ENCODE results near the gene RNF19B. TPM values are rescaled to one million over a fixed set of nuclear protein-coding genes. Genes with fewer than 3 reads are reported as not detected.
"Not testable (repeated sequence)": the region's sequence is repeated elsewhere in the genome, so short reads cannot be mapped to it uniquely, and the experiment has no call there.

The RNF19B gene
- total RNA-seq, 2 donors from 2014 or later, result 11.5 to 31.6 TPM

- ATAC-seq (no peak), DNase-seq (ENCODE audit: low spot score in 2 of 2) (no peak)
- Mint-ChIP-seq H3K9me3 (no peaks in the 10 kb centered on the region), H3K36me3 (no peaks in the 10 kb centered on the region), H3K27ac (peak overlapping the region in 1 of 2 donors; percentile 5)
Measured at GRCh38 chr1:33000427-33001026, 35.9 kb upstream of the RNF19B start.

- Mint-ChIP-seq H3K27ac (no peak overlapping the region), H3K9me3 (no peaks in the 10 kb centered on the region), H3K36me3 (no peaks in the 10 kb centered on the region)
- DNase-seq (ENCODE audit: low spot score in 2 of 2), result no peak
- ATAC-seq, result no peak
Measured at GRCh38 chr1:32998997-32999396, 34.4 kb upstream of the RNF19B start.

- Mint-ChIP-seq H3K36me3 (no peaks in the 10 kb centered on the region), H3K27ac (peak overlapping the region; percentile 19 to 45), H3K9me3 (no peaks in the 10 kb centered on the region)
- DNase-seq (ENCODE audit: low spot score in 2 of 2), result no peak
- ATAC-seq, result peak in 1 of 2 donors; percentile 17
Measured at GRCh38 chr1:32998064-32998463, 33.5 kb upstream of the RNF19B start.

GRCh38 chr1:32997381-32997891, 32.8 kb upstream of the RNF19B start:
- H3K9me3 Mint-ChIP-seq, result no peaks in the 10 kb centered on the region
- H3K36me3 Mint-ChIP-seq, result no peaks in the 10 kb centered on the region
- ATAC-seq (peak in 1 of 2 donors; percentile 1), DNase-seq (ENCODE audit: low spot score in 2 of 2) (no peak)
- H3K27ac Mint-ChIP-seq, result peak overlapping the region; percentile 19 to 37

GRCh38 chr1:32993324-32993636, 28.7 kb upstream of the RNF19B start:
- not testable (repeated sequence) for DNase-seq (ENCODE audit: low spot score in 2 of 2); ATAC-seq; H3K36me3 Mint-ChIP-seq; H3K9me3 Mint-ChIP-seq
- peak overlapping the region; percentile 57 to 70 for H3K27ac Mint-ChIP-seq

GRCh38 chr1:32992489-32993323, 28.1 kb upstream of the RNF19B start:
- peak; percentile 82 to 92 for ATAC-seq
- H3K27ac Mint-ChIP-seq, result peak overlapping the region; percentile 70 to 79
- H3K9me3 Mint-ChIP-seq, result no peaks in the 10 kb centered on the region
- DNase-seq (ENCODE audit: low spot score in 2 of 2), result peak; percentile 45 to 88
- H3K36me3 Mint-ChIP-seq, result peaks cover 0 to 5% of the 10 kb centered on the region in 2 donors

GRCh38 chr1:32991819-32992488, 27.3 kb upstream of the RNF19B start:
- Mint-ChIP-seq H3K9me3 (no peaks in the 10 kb centered on the region), H3K36me3 (peaks cover 0 to 5% of the 10 kb centered on the region in 2 donors), H3K27ac (peak overlapping the region; percentile 70 to 79)
- no peak for ATAC-seq
- no peak for DNase-seq (ENCODE audit: low spot score in 2 of 2)

- Mint-ChIP-seq H3K9me3 (no peaks in the 10 kb centered on the region), H3K36me3 (peaks cover 0 to 5% of the 10 kb centered on the region in 2 donors), H3K27ac (peak overlapping the region in 1 of 2 donors; percentile 70)
- DNase-seq (ENCODE audit: low spot score in 2 of 2), result no peak
- no peak for ATAC-seq
Measured at GRCh38 chr1:32991386-32991785, 26.8 kb upstream of the RNF19B start.

- DNase-seq (ENCODE audit: low spot score in 2 of 2), result no peak
- Mint-ChIP-seq H3K36me3 (peaks cover 0 to 5% of the 10 kb centered on the region in 2 donors), H3K9me3 (no peaks in the 10 kb centered on the region), H3K27ac (peak overlapping the region in 1 of 2 donors; percentile 90)
- ATAC-seq, result no peak
Measured at GRCh38 chr1:32990887-32991286, 26.3 kb upstream of the RNF19B start.

- peak; percentile 31 to 64 for DNase-seq (ENCODE audit: low spot score in 2 of 2)
- Mint-ChIP-seq H3K27ac (peak overlapping the region; percentile 72 to 88), H3K36me3 (peaks cover 0 to 5% of the 10 kb centered on the region in 2 donors), H3K9me3 (no peaks in the 10 kb centered on the region)
- ATAC-seq, result peak; percentile 33 to 44
Measured at GRCh38 chr1:32989160-32990050, 24.8 kb upstream of the RNF19B start.

- no peak for ATAC-seq
- Mint-ChIP-seq H3K36me3 (peaks cover 0 to 5% of the 10 kb centered on the region in 2 donors), H3K27ac (peak overlapping the region; percentile 72 to 88), H3K9me3 (no peaks in the 10 kb centered on the region)
- DNase-seq (ENCODE audit: low spot score in 2 of 2), result no peak
Measured at GRCh38 chr1:32988665-32989064, 24.1 kb upstream of the RNF19B start.

GRCh38 chr1:32985226-32985625, 20.6 kb upstream of the RNF19B start:
- no peak for DNase-seq (ENCODE audit: low spot score in 2 of 2)
- Mint-ChIP-seq H3K36me3 (peaks cover 6 to 10% of the 10 kb centered on the region in 2 donors), H3K27ac (no peak overlapping the region), H3K9me3 (peaks cover 0 to 4% of the 10 kb centered on the region in 2 donors)
- ATAC-seq, result no peak

- ATAC-seq (peak; percentile 21 to 33), DNase-seq (ENCODE audit: low spot score in 2 of 2) (no peak)
- Mint-ChIP-seq H3K9me3 (peaks cover 0 to 4% of the 10 kb centered on the region in 2 donors), H3K27ac (peak overlapping the region; percentile 61 to 68), H3K36me3 (peaks cover 6 to 10% of the 10 kb centered on the region in 2 donors)
Measured at GRCh38 chr1:32984455-32985171, 20.0 kb upstream of the RNF19B start.

- H3K36me3 Mint-ChIP-seq, result peaks cover 6 to 8% of the 10 kb centered on the region in 2 donors
- H3K27ac Mint-ChIP-seq, result peak overlapping the region; percentile 61 to 77
- DNase-seq (ENCODE audit: low spot score in 2 of 2) (no peak), ATAC-seq (no peak)
- H3K9me3 Mint-ChIP-seq, result peaks cover 0 to 4% of the 10 kb centered on the region in 2 donors
Measured at GRCh38 chr1:32984090-32984454, 19.5 kb upstream of the RNF19B start.

- Mint-ChIP-seq H3K27ac (no peak overlapping the region), H3K36me3 (peaks cover 6% of the 10 kb centered on the region in 2 donors), H3K9me3 (peaks cover 0 to 4% of the 10 kb centered on the region in 2 donors)
- DNase-seq (ENCODE audit: low spot score in 2 of 2) (no peak), ATAC-seq (no peak)
Measured at GRCh38 chr1:32983020-32983419, 18.4 kb upstream of the RNF19B start.

Measured in activated naive CD4-positive, alpha-beta T cell treated with anti-CD3 and anti-CD28 coated beads, Interleukin-2, amount 50 U/mL, for 72 hours (primary cell).